PC-3 (cell line): ENCODE data around the gene NLRP4. TPM values are rescaled to one million over a fixed set of nuclear protein-coding genes. Genes with fewer than 3 reads are reported as not detected.

ENCODE experiments used
- ATAC-seq: fragments of 200-7000 bp; cut with Tn5 transposase; 2 replicates; pipeline ENCODE4 v1.9.1; 2020; ENCODE audit warnings: mild to moderate bottlenecking, moderate library complexity
- BruUV-seq: library from RNA; stranded (reverse); fragments of 400-500 nt; replicated peaks from 2 replicates; lab custom pipeline; 2021; lab: Mats Ljungman, UMichigan
- CTCF ChIA-PET: fragments of 300-600 bp; sonication (Branson Sonifier 250); formaldehyde crosslinking; loops from one replicate; lab custom pipeline; 2022; ENCODE audit warnings: antibody characterized with exemption; lab: Charles Lee
- POLR2A ChIA-PET: fragments of 300-600 bp; sonication (Branson Sonifier 250); formaldehyde crosslinking; loops from one replicate; lab custom pipeline; 2022; ENCODE audit warnings: antibody characterized with exemption; ENCODE audit not compliant: unreplicated experiment; lab: Charles Lee
- DNase-seq: peaks from one replicate; pipeline ENCODE4 v3.0.0-alpha.2; 2015
- H2AFZ ChIP-seq: fragments of 300-600 bp; sonication (generic); 2 replicates; pipeline ENCODE4 v1.6.0; 2016; ENCODE audit warnings: antibody characterized with exemption, low read length
- H3F3A ChIP-seq: fragments of 300-600 bp; sonication (generic); one replicate; pipeline ENCODE4 v1.6.0; 2017; ENCODE audit warnings: antibody characterized with exemption, low read length, control low read depth, mild to moderate bottlenecking; ENCODE audit not compliant: unreplicated experiment
- H3K27ac ChIP-seq: fragments of 300-600 bp; sonication (generic); 2 replicates; pipeline ENCODE4 v1.5.1; 2016; ENCODE audit warnings: mild to moderate bottlenecking, low read length
- H3K27me3 ChIP-seq: fragments of 300-600 bp; sonication (generic); 2 replicates; pipeline ENCODE4 v1.6.1; 2016; ENCODE audit warnings: low read length, mixed read lengths
- H3K36me3 ChIP-seq: fragments of 300-600 bp; sonication (generic); 2 replicates; pipeline ENCODE4 v1.6.1; 2016; ENCODE audit warnings: low read depth, mixed run types, low read length, mixed read lengths
- H3K4me1 ChIP-seq: fragments of 300-600 bp; sonication (generic); 2 replicates; pipeline ENCODE4 v1.5.1; 2016; ENCODE audit warnings: low read length; ENCODE audit not compliant: insufficient read depth
- H3K4me2 ChIP-seq: fragments of 300-600 bp; sonication (generic); 2 replicates; pipeline ENCODE4 v1.6.0; 2016; ENCODE audit warnings: low read length
- H3K4me3 ChIP-seq: fragments of 300-600 bp; sonication (generic); 2 replicates; pipeline ENCODE4 v1.5.1; 2016; ENCODE audit warnings: mild to moderate bottlenecking, low read length, mixed read lengths
- H3K79me2 ChIP-seq: fragments of 300-600 bp; sonication (generic); 2 replicates; pipeline ENCODE4 v1.6.1; 2017; ENCODE audit warnings: low read length, mixed read lengths
- H3K9ac ChIP-seq: fragments of 300-600 bp; sonication (generic); 2 replicates; pipeline ENCODE4 v1.6.0; 2016; ENCODE audit warnings: mild to moderate bottlenecking, low read length
- H3K9me2 ChIP-seq: fragments of 300-600 bp; sonication (generic); replicated peaks from 2 replicates; pipeline ENCODE4 v1.6.1; 2016; ENCODE audit warnings: mixed run types, low read length, mixed read lengths
- H3K9me3 ChIP-seq: fragments of 300-600 bp; sonication (generic); 2 replicates; pipeline ENCODE4 v1.6.1; 2016; ENCODE audit warnings: low read length, mixed read lengths
- H4K20me1 ChIP-seq: fragments of 300-600 bp; sonication (generic); 2 replicates; pipeline ENCODE4 v1.6.1; 2016; ENCODE audit warnings: low read length, mixed read lengths
- EZH2 ChIP-seq: fragments of 300-600 bp; sonication (generic); IDR thresholded peaks from one replicate; pipeline ENCODE4 v1.6.1; 2017; ENCODE audit warnings: antibody characterized with exemption, mild to moderate bottlenecking, low read length; ENCODE audit not compliant: unreplicated experiment
- EZH2phosphoT487 ChIP-seq: fragments of 300-600 bp; sonication (generic); IDR thresholded peaks from 2 replicates; pipeline ENCODE4 v1.6.1; 2018; ENCODE audit warnings: mild to moderate bottlenecking, antibody characterized with exemption, low read length, borderline replicate concordance
- intact Hi-C: fragments of 100-400 bp; cut with micrococcal nuclease; formaldehyde crosslinking; loops from 2 replicates; pipeline ENCODE4 v1.9.0; 2023
- total RNA-seq: library from RNA; depleted of rRNA; stranded (reverse); fragments of >200 nt; gene quantifications from 2 replicates; pipeline ENCODE4 v1.2.3, GENCODE V29; 2014
- TF ChIP-seq, protein P1 (sequence below): fragments of 300-600 bp; sonication (generic); conservative IDR thresholded peaks from 2 replicates; pipeline ENCODE4 v1.5.1; 2017; ENCODE audit warnings: antibody characterized with exemption, low read depth, mild to moderate bottlenecking, low read length

Gene NLRP4
- total RNA-seq, 1 experiment from 2014 or later, result not detected

DNA sequence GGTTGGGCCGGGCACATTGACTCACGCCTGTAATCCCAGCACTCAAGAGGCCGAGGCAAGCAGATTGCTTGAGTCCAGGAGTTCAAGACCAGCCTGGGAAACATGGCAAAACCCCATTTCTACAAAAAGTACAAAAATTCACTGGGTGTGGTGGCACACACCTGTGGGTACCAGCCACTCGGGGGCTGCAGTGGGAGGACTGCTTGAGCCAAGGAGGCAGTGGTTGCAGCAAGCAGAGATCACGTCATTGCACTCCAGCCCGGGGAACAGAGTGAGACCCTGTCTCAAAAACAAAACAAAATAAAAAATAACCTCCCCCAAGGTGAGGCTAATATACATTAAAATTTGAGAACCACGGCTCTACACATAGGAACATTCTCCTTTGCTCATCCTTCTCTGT is 70.9 kb downstream of the NLRP4 start:
- no peak overlapping the region for H3K27ac ChIP-seq
- H3F3A ChIP-seq, result no peaks in the 10 kb centered on the region
- TF ChIP-seq, protein P1, sequence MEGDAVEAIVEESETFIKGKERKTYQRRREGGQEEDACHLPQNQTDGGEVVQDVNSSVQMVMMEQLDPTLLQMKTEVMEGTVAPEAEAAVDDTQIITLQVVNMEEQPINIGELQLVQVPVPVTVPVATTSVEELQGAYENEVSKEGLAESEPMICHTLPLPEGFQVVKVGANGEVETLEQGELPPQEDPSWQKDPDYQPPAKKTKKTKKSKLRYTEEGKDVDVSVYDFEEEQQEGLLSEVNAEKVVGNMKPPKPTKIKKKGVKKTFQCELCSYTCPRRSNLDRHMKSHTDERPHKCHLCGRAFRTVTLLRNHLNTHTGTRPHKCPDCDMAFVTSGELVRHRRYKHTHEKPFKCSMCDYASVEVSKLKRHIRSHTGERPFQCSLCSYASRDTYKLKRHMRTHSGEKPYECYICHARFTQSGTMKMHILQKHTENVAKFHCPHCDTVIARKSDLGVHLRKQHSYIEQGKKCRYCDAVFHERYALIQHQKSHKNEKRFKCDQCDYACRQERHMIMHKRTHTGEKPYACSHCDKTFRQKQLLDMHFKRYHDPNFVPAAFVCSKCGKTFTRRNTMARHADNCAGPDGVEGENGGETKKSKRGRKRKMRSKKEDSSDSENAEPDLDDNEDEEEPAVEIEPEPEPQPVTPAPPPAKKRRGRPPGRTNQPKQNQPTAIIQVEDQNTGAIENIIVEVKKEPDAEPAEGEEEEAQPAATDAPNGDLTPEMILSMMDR, result no peak
- TF ChIP-seq EZH2phosphoT487 (no peak), EZH2 (no peak)
- H3K36me3 ChIP-seq, result no peaks in the 10 kb centered on the region
- DNase-seq (no peak), ATAC-seq (no peak)
- H3K4me1 ChIP-seq, result no peaks in the 10 kb centered on the region
- no peak overlapping the region for H2AFZ ChIP-seq
- BruUV-seq, result no TSS peak
- ChIA-PET CTCF (no interaction called here), POLR2A (no interaction called here)
- no peaks in the 10 kb centered on the region for H3K9me2 ChIP-seq
- H4K20me1 ChIP-seq, result no peaks in the 10 kb centered on the region
- H3K4me3 ChIP-seq, result no peak overlapping the region
- no peak overlapping the region for H3K4me2 ChIP-seq
- intact Hi-C loops, result no loop called here
- H3K27me3 ChIP-seq, result peaks cover 41% of the 10 kb centered on the region
- no peaks in the 10 kb centered on the region for H3K9me3 ChIP-seq
- H3K9ac ChIP-seq, result no peak overlapping the region
- H3K79me2 ChIP-seq, result no peaks in the 10 kb centered on the region

DNA sequence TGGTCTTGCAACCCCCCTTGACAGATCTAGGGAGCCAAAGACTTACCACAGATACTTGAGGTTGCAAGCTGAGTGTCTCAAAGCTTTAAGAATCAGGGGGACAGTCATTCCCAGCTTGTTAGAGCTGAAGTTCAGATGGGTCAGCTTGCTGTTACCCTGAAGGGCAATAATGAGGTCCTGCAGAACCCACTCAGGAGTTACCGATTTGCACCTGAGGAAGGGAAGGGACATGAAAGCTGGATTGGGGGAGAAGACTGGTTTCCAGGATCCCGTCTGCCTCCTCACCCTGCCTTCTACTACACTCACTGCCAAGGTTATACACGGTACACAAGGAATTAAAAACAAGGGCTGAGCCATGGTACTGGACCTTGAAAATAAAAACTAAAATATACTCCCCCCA is 71.4 kb downstream of the NLRP4 start:
- Histone ChIP-seq H3K27me3 (peaks cover 44% of the 10 kb centered on the region), H3K4me2 (no peak overlapping the region), H4K20me1 (no peaks in the 10 kb centered on the region), H2AFZ (no peak overlapping the region), H3K36me3 (no peaks in the 10 kb centered on the region), H3K79me2 (no peaks in the 10 kb centered on the region), H3K4me1 (no peaks in the 10 kb centered on the region), H3K9ac (no peak overlapping the region), H3F3A (no peaks in the 10 kb centered on the region), H3K4me3 (no peak overlapping the region), H3K9me3 (no peaks in the 10 kb centered on the region), H3K27ac (no peak overlapping the region), H3K9me2 (no peaks in the 10 kb centered on the region)
- DNase-seq (no peak), ATAC-seq (no peak)
- POLR2A ChIA-PET, result no interaction called here
- CTCF ChIA-PET, result no interaction called here
- intact Hi-C loops, result no loop called here
- TF ChIP-seq EZH2phosphoT487, result no peak
- TF ChIP-seq EZH2, result no peak
- TF ChIP-seq, protein P1, result no peak
- no TSS peak for BruUV-seq

DNA sequence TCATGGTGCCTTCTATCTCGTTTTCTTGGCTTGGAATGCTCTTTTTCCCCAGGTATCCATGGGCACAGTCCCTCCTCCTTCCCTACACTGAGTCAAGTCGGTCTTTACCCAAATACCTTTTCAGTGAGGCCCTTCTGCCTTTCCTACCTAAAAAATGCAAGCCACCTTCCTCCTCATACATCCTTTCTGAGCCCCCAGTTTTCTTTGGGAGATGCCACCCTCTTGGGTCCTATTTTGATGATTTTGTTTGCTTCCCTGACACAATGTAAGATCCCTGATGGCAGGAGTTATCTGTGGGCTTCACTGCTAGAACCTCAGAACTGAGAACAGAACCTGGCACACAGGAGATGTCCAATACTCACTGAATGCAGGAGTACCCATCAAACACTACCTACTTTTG is 73.5 kb downstream of the NLRP4 start:
- intact Hi-C loops, result no loop called here
- no peaks in the 10 kb centered on the region for H3K4me1 ChIP-seq
- H3F3A ChIP-seq, result no peaks in the 10 kb centered on the region
- H3K9me3 ChIP-seq, result no peaks in the 10 kb centered on the region
- no peak overlapping the region for H3K4me2 ChIP-seq
- POLR2A ChIA-PET, result no interaction called here
- H3K9me2 ChIP-seq, result no peaks in the 10 kb centered on the region
- no TSS peak for BruUV-seq
- no peaks in the 10 kb centered on the region for H4K20me1 ChIP-seq
- H2AFZ ChIP-seq, result no peak overlapping the region
- no peak overlapping the region for H3K27ac ChIP-seq
- TF ChIP-seq, protein P1, result no peak
- TF ChIP-seq EZH2 (no peak), EZH2phosphoT487 (no peak)
- DNase-seq, result no peak
- H3K9ac ChIP-seq, result no peak overlapping the region
- ATAC-seq, result no peak
- H3K79me2 ChIP-seq, result no peaks in the 10 kb centered on the region
- H3K4me3 ChIP-seq, result no peak overlapping the region
- H3K27me3 ChIP-seq, result peaks cover 55% of the 10 kb centered on the region
- CTCF ChIA-PET, result no interaction called here
- no peaks in the 10 kb centered on the region for H3K36me3 ChIP-seq
